ENCODE measurements around the gene SIGMAR1.

GRCh38 chr9:34659592-34660253 is 22.1 kb upstream of the SIGMAR1 start:
- TF ChIP-seq, protein P1, sequence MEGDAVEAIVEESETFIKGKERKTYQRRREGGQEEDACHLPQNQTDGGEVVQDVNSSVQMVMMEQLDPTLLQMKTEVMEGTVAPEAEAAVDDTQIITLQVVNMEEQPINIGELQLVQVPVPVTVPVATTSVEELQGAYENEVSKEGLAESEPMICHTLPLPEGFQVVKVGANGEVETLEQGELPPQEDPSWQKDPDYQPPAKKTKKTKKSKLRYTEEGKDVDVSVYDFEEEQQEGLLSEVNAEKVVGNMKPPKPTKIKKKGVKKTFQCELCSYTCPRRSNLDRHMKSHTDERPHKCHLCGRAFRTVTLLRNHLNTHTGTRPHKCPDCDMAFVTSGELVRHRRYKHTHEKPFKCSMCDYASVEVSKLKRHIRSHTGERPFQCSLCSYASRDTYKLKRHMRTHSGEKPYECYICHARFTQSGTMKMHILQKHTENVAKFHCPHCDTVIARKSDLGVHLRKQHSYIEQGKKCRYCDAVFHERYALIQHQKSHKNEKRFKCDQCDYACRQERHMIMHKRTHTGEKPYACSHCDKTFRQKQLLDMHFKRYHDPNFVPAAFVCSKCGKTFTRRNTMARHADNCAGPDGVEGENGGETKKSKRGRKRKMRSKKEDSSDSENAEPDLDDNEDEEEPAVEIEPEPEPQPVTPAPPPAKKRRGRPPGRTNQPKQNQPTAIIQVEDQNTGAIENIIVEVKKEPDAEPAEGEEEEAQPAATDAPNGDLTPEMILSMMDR (IDR thresholded peaks at IDR 0.05; ENCODE audit: low read length): no peak
- no peak for TF ChIP-seq EZH2 (IDR thresholded peaks at IDR 0.05; ENCODE audit: borderline replicate concordance, low read length)
